Measurements from ENCODE around the gene ABCB9. TPM values are rescaled to one million over a fixed set of nuclear protein-coding genes. Genes with fewer than 3 reads are reported as not detected.

ABCB9 gene
- polyA plus RNA-seq, 1 donor from 2014 or later = 19.7 TPM

DNA sequence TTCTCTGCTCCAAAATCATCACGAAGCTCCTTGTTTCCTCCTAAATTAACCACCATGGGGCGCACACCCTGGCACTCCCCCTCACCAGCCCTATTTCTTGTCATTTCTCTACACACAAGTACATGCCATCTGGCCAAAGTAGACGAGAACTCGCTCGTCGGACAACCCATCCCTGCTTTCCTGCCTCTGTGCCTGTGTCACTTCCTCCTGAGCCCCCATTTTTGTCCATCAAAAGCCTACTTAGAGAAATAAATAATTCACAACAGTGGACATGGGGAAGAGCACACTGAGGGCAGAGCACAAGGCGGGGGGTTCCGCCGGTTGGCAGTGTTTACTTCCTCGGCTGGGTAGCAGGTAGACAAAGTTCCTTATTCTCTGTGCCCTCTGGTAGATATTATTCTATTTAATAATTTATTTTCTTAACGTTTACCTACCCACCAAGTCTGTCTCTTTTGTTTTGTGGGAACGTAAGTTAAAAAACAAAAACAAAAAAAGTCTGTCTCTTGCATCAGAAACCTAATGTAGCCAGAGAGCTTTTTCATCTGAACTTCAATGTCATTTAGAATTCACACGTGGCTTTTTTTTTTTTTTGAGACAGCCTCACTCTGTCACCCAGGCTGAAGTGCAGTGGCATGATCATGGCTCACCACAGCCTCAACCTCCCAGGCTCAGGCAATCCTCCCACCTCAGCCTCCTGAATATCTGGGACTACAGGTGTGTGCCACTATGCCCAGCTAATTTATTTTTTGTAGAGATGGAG lies 76.3 kb downstream of the ABCB9 start:
- Histone ChIP-seq H3K9ac (ENCODE audit: low read length) (no peak overlapping the region), H3F3A (ENCODE audit: insufficient read depth, low read length, poor library complexity, severe bottlenecking) (peaks cover 7% of the 10 kb centered on the region), H4K20me1 (ENCODE audit: insufficient read depth) (peaks cover 3% of the 10 kb centered on the region), H3K9me2 (ENCODE audit: insufficient read depth, low read length) (no peaks in the 10 kb centered on the region), H3K27ac (ENCODE audit: low read length) (no peak overlapping the region), H3K27me3 (ENCODE audit: insufficient read depth, low read depth, low read length) (no peaks in the 10 kb centered on the region), H2AFZ (ENCODE audit: low read depth, low read length) (no peak overlapping the region), H3K79me2 (replicated peaks; ENCODE audit: insufficient read depth, low read length) (peaks cover 85% of the 10 kb centered on the region), H3K4me2 (ENCODE audit: low read length) (no peak overlapping the region), H3K9me3 (ENCODE audit: low read length) (no peaks in the 10 kb centered on the region), H3K4me3 (ENCODE audit: low read length) (no peak overlapping the region), H3K36me3 (ENCODE audit: insufficient read depth, low read length) (no peaks in the 10 kb centered on the region)
- TF ChIP-seq, protein P1, sequence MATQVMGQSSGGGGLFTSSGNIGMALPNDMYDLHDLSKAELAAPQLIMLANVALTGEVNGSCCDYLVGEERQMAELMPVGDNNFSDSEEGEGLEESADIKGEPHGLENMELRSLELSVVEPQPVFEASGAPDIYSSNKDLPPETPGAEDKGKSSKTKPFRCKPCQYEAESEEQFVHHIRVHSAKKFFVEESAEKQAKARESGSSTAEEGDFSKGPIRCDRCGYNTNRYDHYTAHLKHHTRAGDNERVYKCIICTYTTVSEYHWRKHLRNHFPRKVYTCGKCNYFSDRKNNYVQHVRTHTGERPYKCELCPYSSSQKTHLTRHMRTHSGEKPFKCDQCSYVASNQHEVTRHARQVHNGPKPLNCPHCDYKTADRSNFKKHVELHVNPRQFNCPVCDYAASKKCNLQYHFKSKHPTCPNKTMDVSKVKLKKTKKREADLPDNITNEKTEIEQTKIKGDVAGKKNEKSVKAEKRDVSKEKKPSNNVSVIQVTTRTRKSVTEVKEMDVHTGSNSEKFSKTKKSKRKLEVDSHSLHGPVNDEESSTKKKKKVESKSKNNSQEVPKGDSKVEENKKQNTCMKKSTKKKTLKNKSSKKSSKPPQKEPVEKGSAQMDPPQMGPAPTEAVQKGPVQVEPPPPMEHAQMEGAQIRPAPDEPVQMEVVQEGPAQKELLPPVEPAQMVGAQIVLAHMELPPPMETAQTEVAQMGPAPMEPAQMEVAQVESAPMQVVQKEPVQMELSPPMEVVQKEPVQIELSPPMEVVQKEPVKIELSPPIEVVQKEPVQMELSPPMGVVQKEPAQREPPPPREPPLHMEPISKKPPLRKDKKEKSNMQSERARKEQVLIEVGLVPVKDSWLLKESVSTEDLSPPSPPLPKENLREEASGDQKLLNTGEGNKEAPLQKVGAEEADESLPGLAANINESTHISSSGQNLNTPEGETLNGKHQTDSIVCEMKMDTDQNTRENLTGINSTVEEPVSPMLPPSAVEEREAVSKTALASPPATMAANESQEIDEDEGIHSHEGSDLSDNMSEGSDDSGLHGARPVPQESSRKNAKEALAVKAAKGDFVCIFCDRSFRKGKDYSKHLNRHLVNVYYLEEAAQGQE (IDR thresholded peaks at IDR 0.05; ENCODE audit: borderline replicate concordance) = no peak
- no peak for TF ChIP-seq RAD21 (conservative IDR thresholded peaks at IDR 0.05)
- no peak for TF ChIP-seq EP300 (conservative IDR thresholded peaks at IDR 0.05; ENCODE audit: poor library complexity, severe bottlenecking)
- TF ChIP-seq, protein P2, sequence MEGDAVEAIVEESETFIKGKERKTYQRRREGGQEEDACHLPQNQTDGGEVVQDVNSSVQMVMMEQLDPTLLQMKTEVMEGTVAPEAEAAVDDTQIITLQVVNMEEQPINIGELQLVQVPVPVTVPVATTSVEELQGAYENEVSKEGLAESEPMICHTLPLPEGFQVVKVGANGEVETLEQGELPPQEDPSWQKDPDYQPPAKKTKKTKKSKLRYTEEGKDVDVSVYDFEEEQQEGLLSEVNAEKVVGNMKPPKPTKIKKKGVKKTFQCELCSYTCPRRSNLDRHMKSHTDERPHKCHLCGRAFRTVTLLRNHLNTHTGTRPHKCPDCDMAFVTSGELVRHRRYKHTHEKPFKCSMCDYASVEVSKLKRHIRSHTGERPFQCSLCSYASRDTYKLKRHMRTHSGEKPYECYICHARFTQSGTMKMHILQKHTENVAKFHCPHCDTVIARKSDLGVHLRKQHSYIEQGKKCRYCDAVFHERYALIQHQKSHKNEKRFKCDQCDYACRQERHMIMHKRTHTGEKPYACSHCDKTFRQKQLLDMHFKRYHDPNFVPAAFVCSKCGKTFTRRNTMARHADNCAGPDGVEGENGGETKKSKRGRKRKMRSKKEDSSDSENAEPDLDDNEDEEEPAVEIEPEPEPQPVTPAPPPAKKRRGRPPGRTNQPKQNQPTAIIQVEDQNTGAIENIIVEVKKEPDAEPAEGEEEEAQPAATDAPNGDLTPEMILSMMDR (IDR thresholded peaks at IDR 0.05; ENCODE audit: poor library complexity, severe bottlenecking) = no peak

DNA sequence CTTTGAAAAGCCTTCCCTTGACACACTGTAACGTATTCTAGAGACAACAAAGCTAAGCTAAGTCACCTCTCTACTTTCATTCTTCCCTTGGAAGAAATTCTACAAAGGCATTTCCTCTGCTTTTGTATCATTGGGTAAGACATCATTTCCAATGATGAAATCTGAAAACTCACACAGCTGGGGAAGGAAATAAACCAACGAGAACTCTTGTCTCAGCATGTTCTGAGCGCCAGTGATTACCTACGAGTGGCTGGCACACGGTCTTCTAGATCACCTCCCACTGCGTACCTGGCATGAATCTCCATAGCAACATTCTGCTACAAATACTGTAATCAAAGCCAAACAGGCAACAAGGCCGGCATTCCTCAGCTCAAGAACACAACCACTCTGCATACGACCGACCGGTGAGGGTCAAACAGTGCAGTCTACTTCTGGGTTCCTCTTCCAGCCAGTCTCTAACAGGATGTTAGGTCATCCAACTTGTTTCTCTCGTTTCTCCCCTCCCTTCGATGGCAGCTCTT lies 78.0 kb downstream of the ABCB9 start:
- H3K4me3 ChIP-seq (ENCODE audit: low read length) = peak overlapping the region; percentile 30
- H3K36me3 ChIP-seq (ENCODE audit: insufficient read depth, low read length) = no peaks in the 10 kb centered on the region
- H3K27ac ChIP-seq (ENCODE audit: low read length) = peak overlapping the region; percentile 47
- peak; percentile 60 for TF ChIP-seq POLR2AphosphoS5 (IDR thresholded peaks at IDR 0.05)
- TF ChIP-seq EP300 (conservative IDR thresholded peaks at IDR 0.05; ENCODE audit: poor library complexity, severe bottlenecking) = peak; percentile 44
- TF ChIP-seq, protein P2 (IDR thresholded peaks at IDR 0.05; ENCODE audit: poor library complexity, severe bottlenecking) = no peak
- H3K9ac ChIP-seq (ENCODE audit: low read length) = no peak overlapping the region
- no peaks in the 10 kb centered on the region for H3K27me3 ChIP-seq (ENCODE audit: insufficient read depth, low read depth, low read length)
- no peaks in the 10 kb centered on the region for H3K9me3 ChIP-seq (ENCODE audit: low read length)
- peaks cover 84% of the 10 kb centered on the region for H3K79me2 ChIP-seq (replicated peaks; ENCODE audit: insufficient read depth, low read length)
- H4K20me1 ChIP-seq (ENCODE audit: insufficient read depth) = peaks cover 3% of the 10 kb centered on the region
- H3K9me2 ChIP-seq (ENCODE audit: insufficient read depth, low read length) = no peaks in the 10 kb centered on the region
- H3F3A ChIP-seq (ENCODE audit: insufficient read depth, low read length, poor library complexity, severe bottlenecking) = peaks cover 7% of the 10 kb centered on the region
- peak overlapping the region; percentile 34 for H3K4me2 ChIP-seq (ENCODE audit: low read length)
- H2AFZ ChIP-seq (ENCODE audit: low read depth, low read length) = no peak overlapping the region
